OCI-M2 (cell line): ENCODE measurements around the gene S100A10.

ENCODE experiments used
- DNase-seq: peaks from one replicate; lab custom pipeline; 2025; ENCODE audit not compliant: unreplicated experiment; lab: John Stamatoyannopoulos, UW

Gene S100A10

GRCh38 chr1:151939141-151939540, 54.5 kb downstream of the S100A10 start:
- DNase-seq = no peak

DNA sequence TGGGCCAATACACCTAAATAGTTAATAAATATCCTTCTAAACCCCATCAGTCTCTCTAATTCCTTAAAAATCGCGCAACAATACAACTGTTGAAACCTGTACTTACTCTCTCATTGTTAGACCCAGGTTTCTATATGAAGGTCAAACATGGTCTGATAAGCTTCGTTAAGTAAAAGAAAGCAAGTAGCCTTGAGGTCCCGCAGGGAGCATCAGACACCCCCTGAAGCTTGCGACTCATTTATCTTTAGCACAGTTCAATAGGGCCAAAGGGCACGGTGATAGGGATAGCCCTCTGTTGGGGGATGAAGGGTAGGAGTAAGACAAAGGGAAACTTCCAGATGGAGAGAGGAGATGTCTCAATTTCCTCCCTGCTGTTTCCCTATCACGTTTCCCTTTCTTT, 57.0 kb downstream of the S100A10 start:
- DNase-seq = no peak

GRCh38 chr1:151935894-151936602, 57.6 kb downstream of the S100A10 start:
- no peak for DNase-seq

DNA sequence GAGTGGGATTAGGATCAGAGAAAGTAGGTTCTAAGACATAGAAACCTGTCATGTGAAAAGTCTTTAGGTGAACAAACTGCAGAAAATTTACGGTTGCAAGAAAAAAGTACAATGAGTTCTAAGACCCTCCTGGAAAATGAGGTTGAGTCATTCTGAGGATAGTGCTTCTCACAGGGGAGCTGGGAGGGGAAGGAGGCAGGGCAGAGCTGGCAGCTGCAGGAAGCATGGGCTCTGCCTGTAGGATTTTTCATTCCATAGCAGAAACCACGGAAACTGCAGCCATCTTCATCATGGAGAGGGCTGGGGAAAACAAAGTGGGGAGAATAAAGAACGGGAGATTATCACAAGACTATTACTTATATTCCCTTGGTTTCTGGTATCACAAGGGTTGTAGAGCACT, 58.5 kb downstream of the S100A10 start:
- no peak for DNase-seq

GRCh38 chr1:151934048-151934493, 59.6 kb downstream of the S100A10 start:
- DNase-seq = peak; percentile 27
